Activated naive CD4-positive, alpha-beta T cell treated with anti-CD3 and anti-CD28 coated beads for 36 hours (primary cell): Measurements from ENCODE around the gene IL1RAPL2. TPM values are rescaled to one million over a fixed set of nuclear protein-coding genes. Genes with fewer than 3 reads are reported as not detected.

Experiments
- CTCF ChIA-PET: fragments of 350-600 bp; sonication (Branson Sonifier 250); formaldehyde crosslinking; loops from one replicate; lab custom pipeline; 2021; ENCODE audit warnings: antibody characterized with exemption; lab: Charles Lee
- DNase-seq: peaks from one replicate; pipeline ENCODE4 v3.0.0-alpha.2; 2020
- H3K27ac Mint-ChIP-seq: one replicate; pipeline ENCODE4 v1.8.0; 2021; ENCODE audit warnings: mild to moderate bottlenecking, mixed read lengths
- H3K27me3 Mint-ChIP-seq: one replicate; pipeline ENCODE4 v1.8.0; 2021; ENCODE audit warnings: low read depth, mixed read lengths
- H3K36me3 Mint-ChIP-seq: one replicate; pipeline ENCODE4 v1.8.0; 2021; ENCODE audit warnings: low read depth, mixed read lengths
- H3K4me1 Mint-ChIP-seq: one replicate; pipeline ENCODE4 v1.8.0; 2021; ENCODE audit warnings: low read depth, mixed read lengths
- H3K4me3 Mint-ChIP-seq: one replicate; pipeline ENCODE4 v1.8.0; 2021; ENCODE audit warnings: mild to moderate bottlenecking, moderate library complexity, mixed read lengths
- H3K9me3 Mint-ChIP-seq: one replicate; pipeline ENCODE4 v1.8.0; 2021; ENCODE audit warnings: mixed read lengths
- intact Hi-C: fragments of 100-400 bp; cut with micrococcal nuclease; formaldehyde crosslinking; loops from one replicate; pipeline ENCODE4 v1.15.1; 2023
- total RNA-seq, 2 experiments: library from RNA; stranded (reverse); gene quantifications; one replicate each; pipeline ENCODE4 v1.2.3, GENCODE V29; 2021

The IL1RAPL2 gene
- total RNA-seq, 2 experiments from 2014 or later, result not detected

GRCh38 chrX:105696870-105697269 is 1130.9 kb downstream of the IL1RAPL2 start:
- Mint-ChIP-seq H3K27ac (no peak overlapping the region), H3K36me3 (no peaks in the 10 kb centered on the region), H3K4me1 (no peaks in the 10 kb centered on the region), H3K9me3 (peaks cover 1% of the 10 kb centered on the region), H3K4me3 (no peak overlapping the region), H3K27me3 (no peaks in the 10 kb centered on the region)
- intact Hi-C loops, result no loop called here
- CTCF ChIA-PET, result no interaction called here
- DNase-seq, result no peak

- CTCF ChIA-PET, result no interaction called here
- H3K9me3 Mint-ChIP-seq, result peaks cover 1% of the 10 kb centered on the region
Measured at GRCh38 chrX:105697984-105698781, 1132.2 kb downstream of the IL1RAPL2 start.

GRCh38 chrX:105700331-105700730 is 1134.3 kb downstream of the IL1RAPL2 start:
- Mint-ChIP-seq H3K4me1 (no peaks in the 10 kb centered on the region), H3K36me3 (no peaks in the 10 kb centered on the region), H3K4me3 (no peak overlapping the region), H3K9me3 (no peaks in the 10 kb centered on the region), H3K27ac (no peak overlapping the region), H3K27me3 (no peaks in the 10 kb centered on the region)
- no peak for DNase-seq
- intact Hi-C loops, result no loop called here
- CTCF ChIA-PET, result no interaction called here

More at GRCh38 chrX:105697984-105698781, 1132.2 kb downstream of the IL1RAPL2 start:
- Mint-ChIP-seq H3K27me3 (no peaks in the 10 kb centered on the region), H3K4me3 (no peak overlapping the region), H3K4me1 (no peaks in the 10 kb centered on the region), H3K27ac (no peak overlapping the region), H3K36me3 (no peaks in the 10 kb centered on the region)
- intact Hi-C loops, result no loop called here
- DNase-seq, result no peak

GRCh38 chrX:105701310-105702052 is 1135.5 kb downstream of the IL1RAPL2 start:
- no peak overlapping the region for H3K4me3 Mint-ChIP-seq
- CTCF ChIA-PET, result no interaction called here
- H3K36me3 Mint-ChIP-seq, result no peaks in the 10 kb centered on the region
- H3K27me3 Mint-ChIP-seq, result no peaks in the 10 kb centered on the region
- H3K4me1 Mint-ChIP-seq, result no peaks in the 10 kb centered on the region
- no peak for DNase-seq
- intact Hi-C loops, result no loop called here
- no peak overlapping the region for H3K27ac Mint-ChIP-seq
- H3K9me3 Mint-ChIP-seq, result no peaks in the 10 kb centered on the region

- intact Hi-C loops, result no loop called here
- H3K4me3 Mint-ChIP-seq, result no peak overlapping the region
- CTCF ChIA-PET, result no interaction called here
- H3K4me1 Mint-ChIP-seq, result no peaks in the 10 kb centered on the region
- no peak for DNase-seq
- H3K36me3 Mint-ChIP-seq, result no peaks in the 10 kb centered on the region
- no peaks in the 10 kb centered on the region for H3K9me3 Mint-ChIP-seq
- H3K27ac Mint-ChIP-seq, result no peak overlapping the region
- H3K27me3 Mint-ChIP-seq, result no peaks in the 10 kb centered on the region
Measured at GRCh38 chrX:105703876-105704275, 1137.9 kb downstream of the IL1RAPL2 start.

GRCh38 chrX:105706041-105706440 is 1140.0 kb downstream of the IL1RAPL2 start:
- intact Hi-C loops, result no loop called here
- no peak for DNase-seq
- H3K4me1 Mint-ChIP-seq, result no peaks in the 10 kb centered on the region
- no peak overlapping the region for H3K4me3 Mint-ChIP-seq
- H3K27ac Mint-ChIP-seq, result no peak overlapping the region
- H3K9me3 Mint-ChIP-seq, result no peaks in the 10 kb centered on the region
- H3K27me3 Mint-ChIP-seq, result no peaks in the 10 kb centered on the region
- CTCF ChIA-PET, result no interaction called here
- no peaks in the 10 kb centered on the region for H3K36me3 Mint-ChIP-seq

- Mint-ChIP-seq H3K9me3 (no peaks in the 10 kb centered on the region), H3K4me3 (no peak overlapping the region), H3K4me1 (no peaks in the 10 kb centered on the region), H3K27ac (no peak overlapping the region), H3K36me3 (no peaks in the 10 kb centered on the region), H3K27me3 (no peaks in the 10 kb centered on the region)
- intact Hi-C loops, result no loop called here
- CTCF ChIA-PET, result no interaction called here
- DNase-seq, result no peak
Measured at GRCh38 chrX:105711805-105712204, 1145.8 kb downstream of the IL1RAPL2 start.

GRCh38 chrX:105715746-105716145 is 1149.7 kb downstream of the IL1RAPL2 start:
- no peaks in the 10 kb centered on the region for H3K27me3 Mint-ChIP-seq

GRCh38 chrX:105723966-105724735 is 1158.2 kb downstream of the IL1RAPL2 start:
- Mint-ChIP-seq H3K27ac (no peak overlapping the region), H3K27me3 (no peaks in the 10 kb centered on the region), H3K36me3 (no peaks in the 10 kb centered on the region), H3K4me1 (no peaks in the 10 kb centered on the region), H3K4me3 (no peak overlapping the region), H3K9me3 (no peaks in the 10 kb centered on the region)
- intact Hi-C loops, result no loop called here
- DNase-seq, result no peak
- CTCF ChIA-PET, result no interaction called here

More at GRCh38 chrX:105715746-105716145, 1149.7 kb downstream of the IL1RAPL2 start:
- H3K4me3 Mint-ChIP-seq, result no peak overlapping the region
- no peaks in the 10 kb centered on the region for H3K9me3 Mint-ChIP-seq
- H3K27ac Mint-ChIP-seq, result no peak overlapping the region
- CTCF ChIA-PET, result no interaction called here
- DNase-seq, result no peak
- no peaks in the 10 kb centered on the region for H3K36me3 Mint-ChIP-seq
- no peaks in the 10 kb centered on the region for H3K4me1 Mint-ChIP-seq
- intact Hi-C loops, result no loop called here

GRCh38 chrX:105725228-105725627 is 1159.2 kb downstream of the IL1RAPL2 start:
- Mint-ChIP-seq H3K4me3 (no peak overlapping the region), H3K27me3 (no peaks in the 10 kb centered on the region), H3K9me3 (no peaks in the 10 kb centered on the region), H3K27ac (no peak overlapping the region), H3K36me3 (no peaks in the 10 kb centered on the region), H3K4me1 (no peaks in the 10 kb centered on the region)
- intact Hi-C loops, result no loop called here
- CTCF ChIA-PET, result no interaction called here
- no peak for DNase-seq

- Mint-ChIP-seq H3K27ac (no peak overlapping the region), H3K36me3 (no peaks in the 10 kb centered on the region), H3K4me3 (no peak overlapping the region), H3K4me1 (no peaks in the 10 kb centered on the region), H3K9me3 (no peaks in the 10 kb centered on the region), H3K27me3 (no peaks in the 10 kb centered on the region)
- CTCF ChIA-PET, result no interaction called here
- intact Hi-C loops, result no loop called here
- no peak for DNase-seq
Measured at GRCh38 chrX:105738162-105738561, 1172.2 kb downstream of the IL1RAPL2 start.

- Mint-ChIP-seq H3K4me3 (no peak overlapping the region), H3K9me3 (no peaks in the 10 kb centered on the region), H3K27me3 (no peaks in the 10 kb centered on the region), H3K27ac (no peak overlapping the region), H3K36me3 (no peaks in the 10 kb centered on the region), H3K4me1 (no peaks in the 10 kb centered on the region)
- intact Hi-C loops, result no loop called here
- CTCF ChIA-PET, result no interaction called here
- no peak for DNase-seq
Measured at GRCh38 chrX:105744291-105744690, 1178.3 kb downstream of the IL1RAPL2 start.
